Colonic mucosa (tissue), 4 donors: ENCODE measurements around the gene MYO16. TPM values are rescaled to one million over a fixed set of nuclear protein-coding genes. Genes with fewer than 3 reads are reported as not detected.

ENCODE experiments used
- DNase-seq: peaks from one replicate; pipeline ENCODE4 v3.0.0-alpha.2; 2020
- H3K27ac ChIP-seq: fragments of 200-600 bp; one replicate; pipeline ENCODE4 v1.8.0; 2021
- H3K27me3 ChIP-seq: fragments of 200-600 bp; one replicate; pipeline ENCODE4 v1.8.0; 2021
- H3K36me3 ChIP-seq: fragments of 200-600 bp; one replicate; pipeline ENCODE4 v1.8.0; 2021
- H3K4me1 ChIP-seq: fragments of 200-600 bp; one replicate; pipeline ENCODE4 v1.8.0; 2021; ENCODE audit warnings: mild to moderate bottlenecking
- H3K4me3 ChIP-seq: fragments of 200-600 bp; one replicate; pipeline ENCODE4 v1.8.0; 2021
- H3K9ac ChIP-seq, 2 donors: one replicate each; pipeline ENCODE4 v1.7.0; 2013; ENCODE audit warnings: control low read depth in 2 of 2, low read depth in 2 of 2, low read length in 2 of 2
- H3K9me3 ChIP-seq: fragments of 200-600 bp; one replicate; pipeline ENCODE4 v1.8.0; 2021
- intact Hi-C: fragments of 100-400 bp; cut with DNase I; formaldehyde crosslinking; loops from one replicate; pipeline ENCODE4 v1.14.1; 2022
- total RNA-seq, 2 donors: library from RNA; stranded (reverse); fragmentation: NEBNext Ultra II Directional in 1 of 2; extraction: Animal tissue kit (Norgen Biotek cat#: 25700) in 1 of 2; gene quantifications; one replicate each; pipeline ENCODE4 v1.2.1, GENCODE V29; 2021
- TF ChIP-seq, protein P1 (sequence below): fragments of 200-600 bp; IDR thresholded peaks from one replicate; pipeline ENCODE4 v1.8.0; 2022; ENCODE audit warnings: antibody characterized with exemption, mild to moderate bottlenecking
- donor health status: healthy.
- donor health status: DM: no; HTN: no; CAD: no.
- donor health status: DM: no; HTN: no; CAD: no.

The MYO16 gene
- total RNA-seq, 2 donors from 2014 or later, result 0.05 TPM; not detected in 1

GRCh38 chr13:109012115-109012514, 382.7 kb downstream of the MYO16 start:
- intact Hi-C loops, result no loop called here
- H3K9me3 ChIP-seq, result no peaks in the 10 kb centered on the region
- no peak for DNase-seq

GRCh38 chr13:109021558-109021957, 392.1 kb downstream of the MYO16 start:
- H3K9ac ChIP-seq, result no peak overlapping the region
- H3K27ac ChIP-seq, result no peak overlapping the region
- no peak overlapping the region for H3K4me3 ChIP-seq
- TF ChIP-seq, protein P1, sequence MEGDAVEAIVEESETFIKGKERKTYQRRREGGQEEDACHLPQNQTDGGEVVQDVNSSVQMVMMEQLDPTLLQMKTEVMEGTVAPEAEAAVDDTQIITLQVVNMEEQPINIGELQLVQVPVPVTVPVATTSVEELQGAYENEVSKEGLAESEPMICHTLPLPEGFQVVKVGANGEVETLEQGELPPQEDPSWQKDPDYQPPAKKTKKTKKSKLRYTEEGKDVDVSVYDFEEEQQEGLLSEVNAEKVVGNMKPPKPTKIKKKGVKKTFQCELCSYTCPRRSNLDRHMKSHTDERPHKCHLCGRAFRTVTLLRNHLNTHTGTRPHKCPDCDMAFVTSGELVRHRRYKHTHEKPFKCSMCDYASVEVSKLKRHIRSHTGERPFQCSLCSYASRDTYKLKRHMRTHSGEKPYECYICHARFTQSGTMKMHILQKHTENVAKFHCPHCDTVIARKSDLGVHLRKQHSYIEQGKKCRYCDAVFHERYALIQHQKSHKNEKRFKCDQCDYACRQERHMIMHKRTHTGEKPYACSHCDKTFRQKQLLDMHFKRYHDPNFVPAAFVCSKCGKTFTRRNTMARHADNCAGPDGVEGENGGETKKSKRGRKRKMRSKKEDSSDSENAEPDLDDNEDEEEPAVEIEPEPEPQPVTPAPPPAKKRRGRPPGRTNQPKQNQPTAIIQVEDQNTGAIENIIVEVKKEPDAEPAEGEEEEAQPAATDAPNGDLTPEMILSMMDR, result no peak
- no peak for DNase-seq
- intact Hi-C loops, result no loop called here
- no peaks in the 10 kb centered on the region for H3K36me3 ChIP-seq
- H3K9me3 ChIP-seq, result no peaks in the 10 kb centered on the region
- H3K27me3 ChIP-seq, result no peaks in the 10 kb centered on the region
- no peaks in the 10 kb centered on the region for H3K4me1 ChIP-seq

More at GRCh38 chr13:109012115-109012514, 382.7 kb downstream of the MYO16 start:
- H3K4me1 ChIP-seq, result no peaks in the 10 kb centered on the region
- TF ChIP-seq, protein P1, result no peak
- H3K36me3 ChIP-seq, result no peaks in the 10 kb centered on the region
- no peaks in the 10 kb centered on the region for H3K27me3 ChIP-seq
- no peak overlapping the region for H3K9ac ChIP-seq
- no peak overlapping the region for H3K27ac ChIP-seq
- no peak overlapping the region for H3K4me3 ChIP-seq

DNA sequence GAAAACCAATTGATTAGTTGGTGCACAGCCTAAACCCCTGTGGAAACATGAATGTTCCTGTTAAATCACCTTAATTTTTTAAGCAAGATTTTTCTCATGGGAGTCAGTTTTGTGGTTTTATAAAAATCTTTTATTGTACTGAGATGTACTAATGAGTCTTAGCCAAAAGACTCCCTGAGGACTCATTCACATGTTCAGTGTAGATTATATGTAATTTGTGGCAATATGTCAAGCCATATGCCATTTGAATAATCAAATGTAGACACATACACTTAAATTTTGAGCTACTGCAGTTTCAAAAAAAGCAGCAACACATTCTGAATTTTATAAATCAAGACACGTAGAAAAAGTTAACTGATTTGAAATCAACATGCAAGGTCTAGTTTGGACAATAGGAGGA, 395.2 kb downstream of the MYO16 start:
- DNase-seq, result no peak
- TF ChIP-seq, protein P1, result no peak
- no peaks in the 10 kb centered on the region for H3K27me3 ChIP-seq
- no peak overlapping the region for H3K9ac ChIP-seq
- no peak overlapping the region for H3K4me3 ChIP-seq
- no peaks in the 10 kb centered on the region for H3K9me3 ChIP-seq
- no peaks in the 10 kb centered on the region for H3K4me1 ChIP-seq
- intact Hi-C loops, result no loop called here
- no peak overlapping the region for H3K27ac ChIP-seq
- H3K36me3 ChIP-seq, result no peaks in the 10 kb centered on the region

- Histone ChIP-seq H3K27me3 (no peaks in the 10 kb centered on the region), H3K4me1 (no peaks in the 10 kb centered on the region), H3K9me3 (no peaks in the 10 kb centered on the region), H3K36me3 (no peaks in the 10 kb centered on the region), H3K9ac (no peak overlapping the region), H3K27ac (no peak overlapping the region), H3K4me3 (no peak overlapping the region)
- no peak for DNase-seq
- intact Hi-C loops, result no loop called here
- TF ChIP-seq, protein P1, result no peak
Measured at GRCh38 chr13:109026266-109026665, 396.9 kb downstream of the MYO16 start.

GRCh38 chr13:109028624-109029023, 399.2 kb downstream of the MYO16 start:
- no peak overlapping the region for H3K9ac ChIP-seq
- no peaks in the 10 kb centered on the region for H3K27me3 ChIP-seq
- H3K4me3 ChIP-seq, result no peak overlapping the region
- TF ChIP-seq, protein P1, result no peak
- H3K4me1 ChIP-seq, result no peaks in the 10 kb centered on the region
- H3K27ac ChIP-seq, result no peak overlapping the region
- no peaks in the 10 kb centered on the region for H3K9me3 ChIP-seq
- no peaks in the 10 kb centered on the region for H3K36me3 ChIP-seq
- no peak for DNase-seq
- intact Hi-C loops, result no loop called here

DNA sequence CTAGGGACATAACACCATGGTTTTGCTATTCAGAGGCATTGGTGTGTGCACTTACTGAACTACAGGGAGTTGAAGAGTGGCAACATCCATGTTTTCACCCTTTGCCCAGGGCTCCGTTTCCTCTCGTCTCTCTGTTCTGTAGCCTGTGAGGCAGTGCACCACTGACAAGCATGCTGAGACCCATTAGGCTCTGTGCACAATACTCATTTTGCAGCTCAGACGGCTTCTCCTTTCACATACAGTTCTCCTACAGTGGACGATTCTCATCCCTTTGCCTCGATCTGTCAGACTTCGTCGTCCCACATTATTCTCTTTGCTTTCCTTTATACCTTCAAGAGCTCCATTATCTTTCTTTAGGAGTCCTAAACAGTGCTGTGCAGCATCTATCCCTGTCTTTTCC, 403.7 kb downstream of the MYO16 start:
- no peaks in the 10 kb centered on the region for H3K9me3 ChIP-seq
- intact Hi-C loops, result no loop called here

More for the DNA sequence above, 403.7 kb downstream of the MYO16 start:
- no peak for DNase-seq
- Histone ChIP-seq H3K9ac (no peak overlapping the region), H3K36me3 (no peaks in the 10 kb centered on the region), H3K27me3 (no peaks in the 10 kb centered on the region), H3K27ac (no peak overlapping the region), H3K4me1 (no peaks in the 10 kb centered on the region), H3K4me3 (no peak overlapping the region)
- TF ChIP-seq, protein P1, result no peak
